Limb (tissue), 2 donors: Measurements from ENCODE around the gene PTPRE.
A peak's percentile ranks its signal among the peaks of the same experiment; 100 is the strongest.

Source experiments
- DNase-seq, 2 donors: peaks; one replicate each; pipeline ENCODE4 v3.0.0-alpha.2; 2016; ENCODE audit errors: extremely low spot score in 2 of 2

Gene PTPRE

GRCh38 chr10:127907411-127908105 is 655 bp downstream of the PTPRE start:
- DNase-seq, result peak in 1 of 2 donors; percentile 57

GRCh38 chr10:127908106-127908958 is 1.4 kb downstream of the PTPRE start:
- DNase-seq, result no peak

GRCh38 chr10:127908959-127909267 is 2.0 kb downstream of the PTPRE start:
- no peak for DNase-seq

GRCh38 chr10:127909716-127910463 is 3.0 kb downstream of the PTPRE start:
- DNase-seq, result no peak

GRCh38 chr10:127910464-127910770 is 3.5 kb downstream of the PTPRE start:
- no peak for DNase-seq

- no peak for DNase-seq
Observed at GRCh38 chr10:127911218-127911866, 4.4 kb downstream of the PTPRE start.

GRCh38 chr10:127911867-127912257 is 5.0 kb downstream of the PTPRE start:
- no peak for DNase-seq

GRCh38 chr10:127912607-127913367 is 5.9 kb downstream of the PTPRE start:
- no peak for DNase-seq

- DNase-seq, result no peak
Observed at GRCh38 chr10:127913368-127913759, 6.5 kb downstream of the PTPRE start.

- no peak for DNase-seq
Observed at GRCh38 chr10:127915324-127915723, 8.4 kb downstream of the PTPRE start.

- no peak for DNase-seq
Observed at GRCh38 chr10:127916826-127917225, 9.9 kb downstream of the PTPRE start.

GRCh38 chr10:127918572-127918971 is 11.7 kb downstream of the PTPRE start:
- no peak for DNase-seq

- DNase-seq, result no peak
Observed at GRCh38 chr10:127919418-127920271, 12.7 kb downstream of the PTPRE start.

- DNase-seq, result no peak
Observed at GRCh38 chr10:127920306-127921074, 13.6 kb downstream of the PTPRE start.

- no peak for DNase-seq
Observed at GRCh38 chr10:127921075-127921752, 14.3 kb downstream of the PTPRE start.

GRCh38 chr10:127921753-127922145 is 14.8 kb downstream of the PTPRE start:
- DNase-seq, result no peak

- no peak for DNase-seq
Observed at GRCh38 chr10:127922206-127922605, 15.3 kb downstream of the PTPRE start.

GRCh38 chr10:127922675-127923366 is 15.9 kb downstream of the PTPRE start:
- DNase-seq, result no peak
